CD4-positive, alpha-beta T cell treated with Interleukin-15 for 4 hours (primary cell): ENCODE data around the gene FOXD2.
"Not testable (repeated sequence)": the region's sequence is repeated elsewhere in the genome, so short reads cannot be mapped to it uniquely, and the experiment has no call there.

ENCODE experiments used
- DNase-seq: peaks from one replicate; pipeline ENCODE4 v3.0.0-alpha.2; 2020; ENCODE audit warnings: low spot score

FOXD2 gene

DNA sequence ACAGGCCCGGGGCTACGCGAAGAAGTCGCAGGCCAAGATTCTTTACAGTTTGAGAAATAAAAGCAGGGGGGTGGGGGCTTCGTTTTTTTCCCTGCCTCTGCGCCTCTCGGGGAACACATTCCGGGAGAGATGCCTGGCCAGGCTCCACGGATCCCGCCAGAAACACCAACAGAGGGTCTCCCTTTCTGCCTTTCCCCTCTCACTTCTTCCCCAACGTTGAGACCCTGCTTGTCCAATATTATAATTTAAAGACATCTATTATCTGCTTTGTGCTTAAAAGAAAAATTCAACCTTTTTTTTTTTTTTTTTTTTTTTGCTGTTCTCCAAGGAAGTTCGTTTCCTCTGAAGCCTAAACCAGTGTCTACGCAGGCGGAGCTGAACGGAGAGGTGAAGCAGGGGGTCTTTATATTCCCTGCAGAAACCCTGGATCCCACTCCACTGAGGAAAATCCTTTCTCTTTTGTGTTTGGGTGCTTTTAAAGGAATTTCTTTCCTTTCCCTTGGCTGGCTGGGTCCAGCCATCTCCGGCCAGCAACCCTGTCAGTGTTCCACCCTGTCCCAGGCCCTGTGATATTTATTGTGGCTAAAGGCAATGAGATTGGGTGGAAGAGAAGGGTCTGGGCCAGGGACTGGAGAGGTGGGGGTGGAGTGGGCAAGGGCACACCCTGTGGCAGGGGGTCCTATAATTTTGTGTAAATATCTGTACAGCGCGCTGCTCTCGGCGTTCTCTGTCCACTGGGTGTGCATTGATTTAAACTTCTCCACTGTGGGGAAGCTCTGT lies 2.2 kb downstream of the FOXD2 start:
- no peak for DNase-seq

DNA sequence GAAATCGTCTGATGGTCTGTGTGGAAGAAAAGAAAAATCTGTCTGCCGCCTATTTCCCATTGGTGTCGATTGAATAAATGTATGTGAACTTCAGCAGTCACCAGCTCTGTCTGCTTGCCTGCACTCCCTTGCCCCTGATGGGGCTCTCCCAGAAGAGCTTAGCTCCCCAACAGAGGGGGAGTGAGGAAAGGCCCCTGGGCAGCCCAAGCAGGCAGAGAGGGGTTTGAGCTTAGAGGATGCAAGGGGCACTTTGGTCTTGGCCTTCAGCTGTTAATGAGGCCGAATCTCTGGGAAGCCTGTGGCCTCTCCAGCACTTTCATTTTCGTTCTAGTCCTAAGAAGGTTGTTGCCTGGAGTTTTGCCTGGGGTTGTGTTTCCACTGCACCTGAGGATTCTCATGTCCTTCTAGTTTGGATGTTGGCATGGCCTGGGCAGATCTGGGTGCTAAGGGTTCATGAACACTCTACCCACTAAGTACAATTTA lies 2.8 kb downstream of the FOXD2 start:
- DNase-seq: no peak

DNA sequence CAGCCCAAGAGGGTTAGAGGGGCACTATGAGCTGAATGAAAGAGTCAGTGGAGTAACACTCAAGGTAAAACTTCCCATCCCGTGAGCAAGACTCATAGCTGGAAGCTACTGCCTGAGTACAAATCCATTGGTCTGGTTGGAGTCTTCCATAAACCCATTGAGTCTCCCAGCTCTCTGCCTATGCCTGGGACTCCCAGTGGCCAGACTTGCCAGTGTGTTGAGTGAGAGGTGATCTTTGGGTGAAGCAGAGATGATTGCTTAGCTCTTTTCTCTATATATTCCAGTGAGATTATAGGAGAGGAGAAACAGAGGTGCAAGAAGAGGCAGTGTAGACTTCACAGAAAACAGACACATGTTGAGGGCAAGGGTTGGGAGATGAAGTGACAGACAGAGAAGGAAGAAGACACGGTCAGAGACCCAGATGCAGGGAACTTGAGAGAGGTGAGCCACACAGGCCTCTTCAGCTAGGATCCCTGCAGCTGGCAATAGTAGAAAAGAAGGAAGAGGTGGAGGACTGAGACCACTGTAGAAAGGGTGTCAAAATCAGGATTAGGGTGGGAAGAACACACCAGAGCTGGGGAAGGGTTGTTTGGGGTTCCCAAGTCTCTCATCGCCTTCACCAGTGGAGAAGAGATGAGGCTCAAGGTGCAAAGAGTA lies 3.7 kb downstream of the FOXD2 start:
- DNase-seq: no peak

DNA sequence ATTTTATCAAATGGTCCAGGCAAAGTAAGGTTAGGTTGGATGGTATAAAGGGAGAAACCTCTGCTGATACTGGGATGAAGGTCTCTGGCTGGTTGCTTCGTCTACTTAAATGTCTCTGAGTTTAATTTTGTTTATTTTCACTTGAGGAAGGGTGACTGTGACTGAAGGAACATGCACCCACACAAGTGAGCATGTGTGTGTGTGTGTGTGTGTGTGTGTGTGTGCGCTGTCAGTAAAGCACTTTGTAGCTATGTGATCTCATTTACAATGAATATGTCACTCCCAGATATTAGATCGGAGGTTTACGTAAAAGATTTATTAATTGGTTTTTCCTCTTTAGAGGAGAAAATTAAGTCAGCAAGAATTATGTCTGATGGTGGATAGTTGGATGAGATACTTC lies 4.4 kb downstream of the FOXD2 start:
- no peak for DNase-seq

DNA sequence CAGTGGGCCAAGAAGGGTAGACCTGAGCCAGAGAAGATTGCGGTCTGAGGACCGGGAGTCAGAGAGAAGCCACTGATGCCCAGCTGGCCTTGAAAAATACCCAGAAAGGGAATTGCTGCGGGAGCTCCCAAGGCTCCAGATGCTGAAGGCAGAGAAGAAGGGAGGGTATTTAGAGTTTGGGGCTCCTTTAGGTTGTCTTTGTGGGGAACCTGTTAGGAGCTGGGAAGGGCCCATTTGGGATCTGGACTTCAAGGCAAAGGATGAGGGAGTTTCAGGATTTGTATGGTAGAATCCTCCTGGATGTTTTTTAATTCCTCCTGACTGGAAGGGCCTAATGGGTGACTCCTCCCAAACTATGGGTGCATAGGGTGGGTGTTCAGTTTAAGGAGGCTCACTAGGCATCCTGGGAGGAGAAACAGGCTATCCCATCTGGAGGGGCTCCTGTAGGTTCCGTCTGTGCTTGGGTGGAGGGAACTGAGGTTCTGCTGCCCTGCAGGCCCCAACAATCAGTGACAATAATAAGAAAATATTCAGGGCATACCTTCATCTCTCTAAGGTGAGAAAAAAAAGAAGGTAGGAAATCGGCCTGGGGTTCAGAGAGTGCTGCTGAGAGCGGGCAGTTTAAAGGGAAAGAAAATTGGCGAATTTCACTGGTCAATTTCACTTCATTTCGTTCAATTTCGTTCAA lies 5.1 kb downstream of the FOXD2 start:
- no peak for DNase-seq

DNA sequence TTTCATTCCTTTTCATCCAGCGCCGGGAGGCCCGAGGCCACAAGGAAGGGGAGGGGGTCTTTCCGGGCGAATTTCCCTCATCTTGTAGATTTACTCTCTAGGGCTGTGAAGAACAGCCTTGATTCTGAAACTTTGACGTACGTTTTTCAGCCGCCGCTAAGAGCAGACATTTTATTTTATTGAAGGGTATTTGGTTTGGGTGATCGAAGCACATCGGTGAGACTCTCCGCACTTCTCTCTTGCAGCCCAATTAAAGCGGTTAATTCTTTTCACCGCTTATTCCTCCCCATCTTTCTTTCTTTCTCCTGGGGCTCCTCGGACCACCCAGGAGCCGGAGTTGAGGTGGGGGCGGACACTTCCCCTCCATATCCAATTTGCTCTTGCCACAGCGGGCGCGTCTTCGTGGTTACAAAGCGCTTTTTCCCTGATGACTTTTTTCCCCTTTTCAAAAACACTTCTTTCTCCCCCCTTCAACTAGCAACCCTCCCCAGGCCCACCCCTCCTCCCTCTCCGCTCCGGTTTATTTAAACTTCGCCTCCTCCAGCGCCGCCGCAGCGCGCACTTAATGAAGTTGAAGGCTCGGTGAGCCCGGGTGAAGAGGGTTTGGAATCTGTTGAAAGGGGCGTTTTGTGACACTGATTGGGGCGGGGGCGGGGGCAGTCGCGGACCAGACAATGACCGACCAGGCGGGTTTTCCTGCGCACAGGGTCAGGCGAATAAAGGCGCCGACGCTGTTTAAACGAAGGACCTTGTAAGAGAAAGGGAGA lies 5.9 kb downstream of the FOXD2 start:
- DNase-seq: no peak

DNA sequence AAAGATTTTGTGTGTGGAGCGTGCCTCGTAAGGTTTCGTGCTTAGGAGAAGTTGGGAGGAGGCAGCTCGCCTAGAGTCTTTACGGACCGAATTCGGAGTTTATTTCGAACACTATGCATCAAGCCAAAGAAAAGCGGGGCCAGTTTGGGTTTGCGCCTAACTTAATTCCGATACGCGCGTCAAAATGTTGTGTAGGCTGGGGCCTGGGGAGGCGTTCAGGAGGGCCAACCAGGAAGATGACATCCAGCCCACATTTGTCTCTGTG lies 6.4 kb downstream of the FOXD2 start:
- DNase-seq: no peak

DNA sequence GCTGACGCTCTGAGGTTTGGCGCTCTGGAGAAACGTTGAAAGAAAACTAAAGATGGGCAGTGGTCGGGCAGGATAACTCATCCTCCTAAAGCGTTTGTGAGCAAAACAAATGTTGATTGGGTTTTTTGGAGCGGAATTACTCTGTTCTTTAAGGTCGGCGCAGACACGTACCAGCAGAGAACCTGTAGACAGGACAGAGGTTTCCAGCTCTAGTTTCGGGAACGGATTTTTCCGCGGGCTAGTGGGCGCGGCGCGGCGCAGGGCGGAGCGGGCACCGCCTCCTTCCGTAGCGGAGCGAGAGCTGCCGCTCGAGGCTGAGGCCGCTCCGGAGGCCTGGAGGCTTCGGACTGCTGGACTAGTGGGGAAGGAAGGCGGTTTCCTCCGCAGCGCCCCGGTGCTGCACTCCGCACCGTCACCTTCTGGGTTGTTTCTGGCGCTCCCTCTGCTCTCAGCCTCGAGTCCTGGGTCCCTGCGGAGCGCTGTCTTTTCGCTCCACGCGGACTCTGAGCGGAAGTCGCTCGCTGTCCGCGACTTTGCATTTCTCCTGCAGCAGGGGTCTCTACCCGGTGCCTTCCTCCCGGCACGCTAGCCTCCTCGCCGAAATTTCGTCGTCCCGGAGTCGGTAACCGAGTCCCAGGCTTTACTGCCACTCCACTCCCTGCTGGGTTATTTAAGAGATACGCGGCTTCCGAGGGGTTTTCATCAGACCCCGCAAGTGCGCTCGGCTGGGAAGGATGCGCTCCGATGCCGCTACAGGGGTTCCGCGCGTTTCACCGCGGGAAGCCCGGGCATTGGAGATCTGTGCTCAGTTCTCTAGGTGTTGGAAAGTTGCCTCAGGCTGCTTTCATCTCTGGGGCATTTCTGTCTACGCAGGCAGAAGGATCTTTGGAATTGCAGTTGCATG lies 7.0 kb downstream of the FOXD2 start:
- no peak for DNase-seq

DNA sequence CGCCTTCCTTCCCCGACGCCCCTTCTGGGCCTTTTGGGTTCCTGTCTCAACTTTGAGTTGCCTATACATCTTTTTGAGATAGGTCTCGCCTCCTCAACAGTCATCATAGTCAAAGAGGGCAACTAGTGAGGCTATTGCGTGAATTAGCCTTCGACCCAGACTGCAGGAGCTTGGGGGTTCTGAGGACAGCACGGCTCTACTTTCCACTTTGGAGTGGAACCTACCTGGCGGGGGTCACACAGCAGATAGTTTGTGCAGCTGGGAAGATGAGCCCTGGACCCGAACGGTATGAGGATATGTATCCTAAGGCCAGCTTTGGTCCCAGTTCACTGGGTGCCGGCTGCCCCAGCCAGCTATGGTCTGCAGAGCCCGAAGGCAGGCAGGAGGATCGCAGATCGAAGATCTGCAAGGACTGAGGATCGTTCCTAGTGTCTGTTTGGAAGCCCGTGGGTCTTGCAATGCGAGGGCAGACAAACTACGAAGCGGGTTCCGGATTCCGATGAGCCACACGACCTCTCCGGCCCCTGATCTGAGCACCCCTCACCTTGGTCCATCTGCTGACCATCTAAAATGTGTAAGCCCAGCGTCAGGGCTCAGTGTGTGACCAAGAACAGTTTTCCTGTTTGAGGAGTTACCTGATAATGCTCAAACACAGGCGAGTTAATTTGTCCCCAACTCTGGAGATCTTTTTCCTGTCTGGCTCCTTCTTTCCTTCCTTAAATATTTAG lies 8.1 kb downstream of the FOXD2 start:
- no peak for DNase-seq

DNA sequence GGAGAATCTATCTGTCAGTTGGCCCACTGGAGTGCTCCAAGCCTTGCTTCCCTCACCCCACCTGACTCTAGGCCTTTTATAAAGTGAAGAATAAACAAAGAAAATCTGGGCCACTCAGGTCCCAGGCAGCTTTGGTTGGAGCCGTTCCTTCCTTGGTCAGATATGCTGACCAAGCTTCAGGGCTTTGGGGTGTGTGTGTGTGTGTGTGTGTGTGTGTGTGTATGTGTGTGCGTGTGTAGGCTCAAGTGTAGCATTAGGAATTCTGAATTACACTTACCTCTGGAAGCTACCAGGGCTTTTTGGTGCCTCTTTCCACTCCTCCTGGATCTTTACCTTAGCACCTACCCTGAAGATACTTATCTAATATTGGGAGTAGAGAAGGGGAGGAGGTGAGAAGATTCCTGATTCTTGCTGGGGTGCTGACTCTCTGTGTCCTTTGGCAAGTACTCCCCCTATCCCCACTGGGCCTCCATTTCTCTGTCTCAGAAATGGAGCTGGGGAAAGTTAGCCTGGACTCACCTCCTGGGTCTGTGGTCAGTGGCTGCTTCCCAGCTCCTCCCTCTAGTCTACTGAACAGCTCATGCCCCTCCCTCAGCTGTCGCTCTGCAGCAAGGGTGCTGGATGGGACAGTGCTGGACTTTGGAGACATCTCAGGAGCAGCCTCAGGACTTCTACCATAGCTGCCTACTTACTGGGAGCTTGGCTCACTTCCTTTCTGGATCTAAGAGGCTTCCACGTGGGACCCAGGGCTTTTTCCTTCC lies 10.8 kb downstream of the FOXD2 start:
- no peak for DNase-seq

DNA sequence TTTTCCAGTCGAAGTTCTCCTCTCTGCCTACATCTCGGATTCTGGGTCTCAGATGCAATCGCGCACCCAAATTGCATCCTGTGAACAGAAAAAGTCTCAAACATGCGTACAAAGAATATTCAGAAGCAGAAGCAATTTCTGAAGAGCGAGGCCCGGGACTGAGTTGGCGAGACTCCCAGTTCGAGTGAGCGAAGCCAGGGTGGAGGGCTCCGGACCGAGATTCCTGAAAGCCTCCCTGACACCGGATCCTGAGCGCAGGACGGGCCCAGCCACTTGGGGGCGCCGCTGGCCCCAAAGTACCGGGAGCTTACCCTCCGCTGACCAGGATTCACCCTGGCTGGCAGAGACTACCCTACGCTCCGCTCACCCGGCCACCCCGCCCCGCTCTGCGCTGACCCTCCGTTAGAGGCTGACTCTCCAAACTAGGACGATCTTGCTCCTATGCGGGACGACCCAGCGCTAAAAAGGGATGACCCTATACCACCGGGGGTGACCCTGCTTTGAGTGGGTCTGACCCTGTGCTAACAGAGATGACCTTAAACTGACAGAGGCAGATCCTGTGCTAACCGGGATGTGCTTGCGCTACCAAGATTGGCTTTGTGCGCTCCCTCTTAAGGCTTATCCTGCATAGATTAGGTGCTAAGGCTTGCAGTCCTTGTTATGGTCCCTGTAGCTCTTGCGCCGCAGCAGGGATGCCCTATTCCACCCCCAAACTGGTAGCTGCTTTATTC lies 12.1 kb downstream of the FOXD2 start:
- no peak for DNase-seq

DNA sequence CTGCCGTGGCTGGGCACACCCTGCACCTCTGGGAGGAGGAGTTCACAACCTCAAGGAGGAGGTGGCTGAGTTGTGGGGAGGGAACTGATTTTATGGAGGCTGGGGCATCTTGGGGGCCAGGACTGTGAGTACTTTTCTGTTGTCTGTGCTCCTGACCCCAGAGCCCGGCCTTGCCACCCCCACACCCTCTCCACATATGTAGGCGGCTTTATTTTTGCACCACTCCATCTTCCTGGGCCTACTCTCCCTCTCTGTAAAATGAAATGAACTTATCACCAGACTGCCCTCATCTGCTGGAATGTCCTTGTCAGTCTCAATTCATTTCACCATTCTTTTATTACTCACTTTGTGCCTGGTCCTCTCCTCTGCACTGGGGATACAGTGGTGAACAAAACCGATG lies 12.8 kb downstream of the FOXD2 start:
- no peak for DNase-seq

DNA sequence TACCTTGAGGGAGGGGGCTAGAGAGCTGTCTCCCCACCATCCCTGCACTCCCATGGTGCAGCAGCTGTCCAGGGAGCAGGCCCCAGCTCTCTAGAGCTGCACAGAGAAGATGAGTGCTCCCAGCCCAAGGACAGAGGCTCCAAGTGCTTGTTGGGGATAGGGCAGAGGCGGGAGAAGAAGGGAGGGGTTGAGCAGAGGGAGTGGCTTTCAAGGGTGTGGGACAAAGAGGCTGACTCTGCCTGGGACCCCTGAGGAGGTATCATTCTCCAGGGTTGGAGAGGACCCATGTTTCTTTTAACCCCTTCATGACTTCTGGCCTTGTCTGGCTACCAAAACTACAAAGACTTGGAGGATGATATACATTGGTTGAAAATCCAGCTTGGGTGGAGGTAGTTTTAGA lies 14.6 kb downstream of the FOXD2 start:
- no peak for DNase-seq

DNA sequence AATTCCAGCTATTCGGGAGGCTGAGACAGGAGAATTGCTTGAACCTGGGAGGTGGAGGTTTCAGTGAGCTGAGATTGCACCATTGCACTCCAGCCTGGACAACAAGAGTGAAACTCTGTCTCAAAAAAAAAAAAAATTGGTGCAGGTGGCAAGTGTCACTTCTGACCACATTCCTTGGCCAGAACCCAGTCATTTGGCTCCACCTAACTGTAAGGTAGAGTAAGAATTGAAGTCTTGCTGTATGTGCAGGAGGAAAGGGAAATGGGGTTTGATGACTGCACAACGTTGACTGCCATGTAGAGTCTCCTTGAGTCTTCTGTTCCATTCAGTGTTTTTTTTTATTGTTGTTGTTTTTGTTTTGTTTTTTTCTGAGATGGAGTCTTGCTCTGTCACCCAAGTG lies 16.1 kb downstream of the FOXD2 start:
- not testable (repeated sequence) for DNase-seq

DNA sequence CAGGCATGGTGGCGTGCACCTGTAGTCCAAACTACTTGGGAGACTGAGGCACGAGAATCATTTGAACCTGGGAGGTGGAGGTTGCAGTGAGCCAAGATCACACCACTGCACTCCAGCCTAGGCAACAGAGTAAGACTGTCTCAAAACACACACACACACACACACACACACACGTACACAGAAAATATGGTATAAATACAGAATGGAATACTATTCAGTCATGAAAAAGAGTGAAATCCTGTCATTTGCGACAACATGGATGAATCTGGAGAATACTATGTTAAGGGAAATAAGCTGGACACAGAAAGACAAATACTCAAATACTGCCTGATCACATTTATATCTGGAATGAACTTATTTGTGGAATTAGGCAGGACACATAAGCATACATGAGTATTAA lies 18.4 kb downstream of the FOXD2 start:
- DNase-seq: no peak

DNA sequence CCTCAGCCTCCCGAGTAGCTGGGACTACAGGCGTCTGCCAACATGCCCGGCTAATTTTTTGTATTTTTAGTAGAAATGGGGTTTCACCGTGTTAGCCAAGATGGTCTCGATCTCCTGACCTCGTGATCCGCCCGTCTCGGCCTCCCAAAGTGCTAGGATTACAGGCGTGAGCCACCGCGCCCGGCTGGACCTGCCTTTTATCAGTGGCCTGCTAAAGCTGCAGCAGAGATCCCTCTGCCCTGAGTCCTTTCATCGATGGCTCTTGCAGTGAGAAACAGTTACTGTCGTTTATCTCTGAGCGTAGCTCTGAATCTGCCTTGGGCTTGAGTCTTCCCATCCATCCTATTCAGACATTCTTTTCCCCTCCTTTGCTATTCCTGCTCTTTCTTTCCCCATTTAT lies 19.7 kb downstream of the FOXD2 start:
- DNase-seq: not testable (repeated sequence)

DNA sequence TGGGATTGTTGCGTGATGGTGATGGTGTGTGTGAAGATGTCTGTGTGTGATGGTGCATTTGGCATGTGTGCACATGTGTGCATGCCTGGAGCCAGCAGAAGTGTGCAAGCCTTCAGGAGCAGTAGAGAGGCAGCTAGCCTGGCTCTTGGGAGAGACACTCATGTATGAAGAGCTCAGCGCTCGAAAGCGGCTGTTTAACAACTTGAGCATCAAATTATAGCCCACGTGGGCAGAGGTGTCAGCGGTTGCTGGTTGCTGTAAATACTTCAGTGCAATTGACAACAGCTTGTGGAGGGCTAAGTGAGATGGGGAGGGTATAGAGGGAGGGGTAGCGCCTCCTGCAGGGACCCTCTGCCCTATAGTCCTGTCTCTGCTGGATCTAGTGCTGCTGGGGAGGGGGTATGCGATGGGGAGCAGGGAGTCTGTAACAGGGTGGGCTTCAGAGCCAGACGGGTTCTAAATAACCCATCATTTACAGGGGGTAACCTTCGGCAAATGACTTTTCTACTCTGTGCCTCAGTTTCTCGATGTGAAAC lies 21.5 kb downstream of the FOXD2 start:
- no peak for DNase-seq

DNA sequence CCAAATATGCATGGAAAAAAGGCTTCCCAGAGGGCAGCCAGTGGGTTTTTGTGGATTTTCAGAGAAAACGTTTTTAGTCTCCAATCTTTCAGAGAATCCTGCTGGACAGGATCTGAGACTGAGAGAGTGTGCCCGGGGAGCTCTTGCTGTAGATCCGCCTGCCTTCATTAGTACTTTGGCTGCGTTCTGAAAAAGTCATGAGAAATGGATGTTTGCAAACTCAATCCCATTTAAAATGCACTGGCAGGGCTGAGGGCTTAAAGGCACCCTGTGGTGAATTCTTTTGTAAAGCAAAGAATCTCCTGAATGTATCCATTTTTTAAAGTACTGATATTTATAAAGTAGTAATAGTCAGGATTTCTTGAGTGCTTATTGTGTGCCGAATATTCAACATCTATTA lies 22.2 kb downstream of the FOXD2 start:
- DNase-seq: no peak

DNA sequence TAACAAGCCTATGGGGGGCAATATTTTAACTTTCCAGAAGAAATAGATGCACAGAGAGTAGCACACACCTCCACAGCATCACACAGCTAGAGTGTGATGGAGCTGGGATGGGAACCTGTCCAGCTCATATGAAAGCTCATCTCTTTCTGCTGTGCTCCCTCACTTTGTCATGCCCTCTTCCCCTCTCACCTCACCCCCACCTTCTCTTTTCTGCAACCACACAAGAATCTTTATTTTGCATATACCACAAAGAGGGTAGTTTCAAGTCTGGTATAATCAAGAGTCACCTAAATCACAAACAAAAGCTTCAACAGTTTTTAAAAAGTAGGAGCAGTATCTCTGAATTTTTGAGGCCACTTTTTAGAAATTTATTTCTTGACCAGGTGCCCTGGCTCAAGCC lies 22.6 kb downstream of the FOXD2 start:
- DNase-seq: no peak
